Suprapubic skin (tissue), 4 donors: Measurements from ENCODE around the gene NUP153. TPM values are rescaled to one million over a fixed set of nuclear protein-coding genes. Genes with fewer than 3 reads are reported as not detected.

Experiments
- DNase-seq, 2 donors: peaks; one replicate each; pipeline ENCODE4 v3.0.0-alpha.2; 2019; ENCODE audit warnings: low spot score in 2 of 2
- H3K27ac ChIP-seq: fragments of 200-600 bp; sonication (generic); one replicate; pipeline ENCODE4 v1.5.1; 2019
- H3K27me3 ChIP-seq: fragments of 200-600 bp; sonication (generic); one replicate; pipeline ENCODE4 v1.5.1; 2019
- H3K36me3 ChIP-seq: fragments of 200-600 bp; sonication (generic); one replicate; pipeline ENCODE4 v1.5.1; 2019
- H3K4me1 ChIP-seq: fragments of 200-600 bp; sonication (generic); one replicate; pipeline ENCODE4 v1.5.1; 2019
- H3K4me3 ChIP-seq: fragments of 200-600 bp; sonication (generic); one replicate; pipeline ENCODE4 v1.5.1; 2019; ENCODE audit warnings: mild to moderate bottlenecking
- H3K9me3 ChIP-seq: fragments of 200-600 bp; sonication (generic); one replicate; pipeline ENCODE4 v1.5.1; 2019
- CTCF ChIP-seq, 2 donors: fragments of 200-600 bp in 1 of 2; fragments of 450-650 bp in 1 of 2; sonication (generic) in 1 of 2; IDR thresholded peaks; one replicate each; pipeline ENCODE4 v1.5.1; 2016 to 2019; ENCODE audit warnings: antibody characterized with exemption in 2 of 2, mild to moderate bottlenecking in 1 of 2, moderate library complexity in 1 of 2
- EP300 ChIP-seq: sonication (generic); formaldehyde crosslinking; IDR thresholded peaks from one replicate; pipeline ENCODE4 v1.6.1; 2017; ENCODE audit warnings: antibody characterized with exemption
- POLR2A ChIP-seq, 2 donors: fragments of 450-650 bp; IDR thresholded peaks; one replicate each; pipeline ENCODE4 v1.6.1; 2017; ENCODE audit warnings: antibody characterized with exemption in 2 of 2, mild to moderate bottlenecking in 2 of 2, moderate library complexity in 2 of 2
- POLR2AphosphoS5 ChIP-seq, 3 donors: sonication (generic); formaldehyde crosslinking; IDR thresholded peaks; one replicate each; pipeline ENCODE4 v1.6.1; 2017; ENCODE audit warnings: antibody characterized with exemption in 3 of 3
- WGBS: methylation state at CpG from one replicate; pipeline ENCODE4 v1.1.5; 2018; 5-methylcytosine and 5-hydroxymethylcytosine counted together
- total RNA-seq, 4 donors: library from RNA; depleted of rRNA; stranded (reverse); fragments of >200 nt; gene quantifications; one replicate each; pipeline ENCODE4 v1.1.0, GENCODE V29; 2016

Gene NUP153
- total RNA-seq, 4 donors from 2014 or later: 38.6 to 46.0 (median 42.5) TPM

DNA sequence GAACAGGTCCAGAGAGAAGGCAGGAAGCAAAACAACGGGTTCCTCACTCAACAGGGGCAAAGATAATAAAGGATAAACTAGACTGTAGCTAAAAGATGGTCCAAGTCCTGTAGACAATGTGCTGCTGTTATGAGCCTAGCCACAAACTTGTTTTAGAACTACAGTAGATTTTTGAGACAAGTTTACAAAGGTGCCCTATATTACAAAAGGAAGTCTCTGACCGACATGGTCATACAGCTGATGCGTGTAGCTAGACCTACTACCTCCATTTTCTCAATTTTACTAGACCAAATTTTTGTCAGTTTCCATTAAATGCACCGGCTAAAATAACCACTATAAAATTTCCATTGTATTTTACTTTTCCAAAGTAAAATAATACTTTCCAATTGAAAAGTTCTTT lies 94.7 kb downstream of the NUP153 start:
- 85% methylated on average over 4 of the region's 4 CpGs for WGBS
- peaks cover 45% of the 10 kb centered on the region for H3K36me3 ChIP-seq

GRCh38 chr6:17610835-17611234 lies 95.9 kb downstream of the NUP153 start:
- H3K4me1 ChIP-seq: no peaks in the 10 kb centered on the region
- TF ChIP-seq POLR2AphosphoS5 (IDR thresholded peaks at IDR 0.05) (no peak), EP300 (no peak), CTCF (IDR thresholded peaks at IDR 0.05) (no peak), POLR2A (IDR thresholded peaks at IDR 0.05) (no peak)
- no peak overlapping the region for H3K27ac ChIP-seq
- H3K4me3 ChIP-seq: no peak overlapping the region
- peaks cover 40% of the 10 kb centered on the region for H3K36me3 ChIP-seq
- WGBS: 83% methylated on average over 3 of the region's 3 CpGs
- DNase-seq: no peak
- H3K9me3 ChIP-seq: no peaks in the 10 kb centered on the region
- H3K27me3 ChIP-seq: no peaks in the 10 kb centered on the region

More for the DNA sequence above, 94.7 kb downstream of the NUP153 start:
- H3K27ac ChIP-seq: no peak overlapping the region
- no peaks in the 10 kb centered on the region for H3K4me1 ChIP-seq
- no peak overlapping the region for H3K4me3 ChIP-seq
- H3K27me3 ChIP-seq: no peaks in the 10 kb centered on the region
- no peak for DNase-seq
- no peaks in the 10 kb centered on the region for H3K9me3 ChIP-seq
- no peak for TF ChIP-seq POLR2AphosphoS5 (IDR thresholded peaks at IDR 0.05)
- TF ChIP-seq EP300: no peak
- TF ChIP-seq CTCF (IDR thresholded peaks at IDR 0.05): no peak
- TF ChIP-seq POLR2A (IDR thresholded peaks at IDR 0.05): no peak

DNA sequence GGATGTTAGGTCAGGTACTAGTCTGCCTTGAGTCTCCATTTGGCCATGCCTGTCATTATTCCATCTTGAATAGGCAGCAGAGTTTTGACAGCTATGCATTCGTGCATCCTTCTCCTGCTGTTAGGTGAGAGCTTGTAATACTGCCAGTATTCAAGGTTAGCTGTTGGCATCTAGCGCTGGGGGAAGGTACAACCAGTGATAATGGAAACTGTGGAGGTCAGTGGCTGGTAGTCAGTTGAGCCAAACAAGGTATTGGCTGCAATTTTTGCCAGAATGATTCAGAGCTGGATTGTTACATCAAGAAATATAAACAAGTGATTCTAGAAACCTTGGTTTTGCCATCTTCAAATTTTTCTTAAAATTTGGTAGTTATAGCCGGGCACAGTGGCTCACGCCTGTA lies 100.1 kb downstream of the NUP153 start:
- no peak overlapping the region for H3K4me3 ChIP-seq
- peaks cover 13% of the 10 kb centered on the region for H3K4me1 ChIP-seq
- H3K27me3 ChIP-seq: no peaks in the 10 kb centered on the region
- no peak overlapping the region for H3K27ac ChIP-seq
- no peaks in the 10 kb centered on the region for H3K9me3 ChIP-seq
- DNase-seq: no peak
- TF ChIP-seq POLR2A (IDR thresholded peaks at IDR 0.05) (no peak), CTCF (IDR thresholded peaks at IDR 0.05) (no peak), EP300 (no peak), POLR2AphosphoS5 (IDR thresholded peaks at IDR 0.05) (no peak)
- H3K36me3 ChIP-seq: peaks cover 36% of the 10 kb centered on the region
- WGBS: 97% methylated on average over 4 of the region's 4 CpGs

DNA sequence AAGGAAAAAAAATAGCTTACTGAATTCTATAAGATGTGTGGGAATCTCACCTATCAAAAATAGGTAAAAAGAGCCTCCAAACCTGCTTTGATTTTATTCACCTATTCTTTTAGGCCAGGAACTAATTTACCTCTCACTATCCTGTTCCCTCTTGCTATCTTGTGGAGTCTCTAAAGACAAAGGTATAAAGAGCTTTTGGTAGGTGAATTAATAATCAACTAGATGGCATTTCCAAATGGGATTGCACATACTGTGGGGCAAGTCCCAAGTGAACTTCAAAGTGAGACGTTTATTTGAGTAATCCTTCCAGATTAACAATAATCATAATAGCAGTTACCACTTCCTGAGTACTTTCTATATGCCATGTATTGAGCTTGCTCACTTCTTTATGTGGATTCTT lies 103.8 kb downstream of the NUP153 start:
- Histone ChIP-seq H3K36me3 (peaks cover 22% of the 10 kb centered on the region), H3K27me3 (no peaks in the 10 kb centered on the region), H3K27ac (no peak overlapping the region), H3K4me3 (no peak overlapping the region), H3K4me1 (peaks cover 25% of the 10 kb centered on the region), H3K9me3 (no peaks in the 10 kb centered on the region)
- 32% methylated on average over 1 of the region's 1 CpG for WGBS
- no peak for DNase-seq
- TF ChIP-seq CTCF (IDR thresholded peaks at IDR 0.05): no peak
- TF ChIP-seq POLR2AphosphoS5 (IDR thresholded peaks at IDR 0.05): no peak
- no peak for TF ChIP-seq EP300
- TF ChIP-seq POLR2A (IDR thresholded peaks at IDR 0.05): no peak

DNA sequence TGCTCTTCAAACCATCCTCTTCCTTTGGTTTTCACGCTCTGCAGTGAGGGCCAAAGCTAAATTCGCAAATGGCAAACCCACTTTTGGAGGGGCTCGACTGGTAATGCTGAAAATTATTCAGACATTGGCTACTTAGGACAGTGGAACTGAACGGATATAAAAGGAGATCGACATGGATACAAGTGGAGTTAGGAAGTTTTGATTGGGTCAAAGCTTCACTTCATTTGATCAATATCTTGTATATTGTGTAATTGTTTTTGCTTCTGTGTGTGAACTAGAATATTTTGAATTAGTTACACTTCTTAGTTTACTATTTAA lies 105.4 kb downstream of the NUP153 start:
- no peak for TF ChIP-seq POLR2AphosphoS5 (IDR thresholded peaks at IDR 0.05)
- TF ChIP-seq CTCF (IDR thresholded peaks at IDR 0.05): no peak
- no peak for TF ChIP-seq EP300
- TF ChIP-seq POLR2A (IDR thresholded peaks at IDR 0.05): no peak
- 9% methylated on average over 5 of the region's 5 CpGs for WGBS

More for the DNA sequence above, 105.4 kb downstream of the NUP153 start:
- H3K9me3 ChIP-seq: no peaks in the 10 kb centered on the region
- no peaks in the 10 kb centered on the region for H3K27me3 ChIP-seq
- H3K4me3 ChIP-seq: peak overlapping the region; percentile 80
- no peak for DNase-seq
- peaks cover 16% of the 10 kb centered on the region for H3K36me3 ChIP-seq
- peaks cover 25% of the 10 kb centered on the region for H3K4me1 ChIP-seq
- H3K27ac ChIP-seq: peak overlapping the region; percentile 94
